H1 (cell line): ENCODE results near the gene CMTM2. TPM values are rescaled to one million over a fixed set of nuclear protein-coding genes. Genes with fewer than 3 reads are reported as not detected.

Experiments
- CEBPB ChIP-seq: IDR thresholded peaks from 2 replicates; pipeline ENCODE4 v1.6.1; 2012; ENCODE audit warnings: low read depth, low read length
- E2F6 ChIP-seq: IDR thresholded peaks from 2 replicates; pipeline ENCODE4 v1.6.1; 2012; ENCODE audit warnings: inconsistent platforms
- HDAC6 ChIP-seq: IDR thresholded peaks from one replicate; pipeline ENCODE4 v1.7.1; 2012; ENCODE audit warnings: low read depth, mild to moderate bottlenecking, inconsistent platforms, low read length, moderate library complexity
- TBP ChIP-seq: IDR thresholded peaks from 2 replicates; pipeline ENCODE4 v1.6.1; 2011; ENCODE audit warnings: low read depth, low read length, improper control_type of control experiment
- polyA plus RNA-seq, 7 experiments: library from polyadenylated mRNA; depleted of rRNA in 3 of 7; stranded (reverse) in 5 of 7; unstranded in 2 of 7; fragments of >200 nt in 5 of 7; fragments of 200-250 nt in 2 of 7; gene quantifications; 1 replicate in 5 of 7; 2 replicates in 1 of 7; 4 replicates in 1 of 7; pipeline versions ENCODE4 v1.2.1 to v1.2.3, GENCODE V29; 2011 to 2013; ENCODE audit warnings: missing spikeins in 2 of 7, mixed read lengths in 2 of 7
- total RNA-seq: library from RNA; stranded (reverse); fragmentation: NEBNext Ultra II Directional; extraction: Animal tissue kit (Norgen Biotek cat#: 25700); gene quantifications from 2 replicates; pipeline ENCODE4 v1.2.1, GENCODE V29; 2021

The CMTM2 gene
- total and polyA plus RNA-seq, 2 of the 8 experiments (the other 6 are each of a cell fraction or from before 2014, with no cell fraction given), result not detected

- no peak for TF ChIP-seq CEBPB
- no peak for TF ChIP-seq E2F6
- no peak for TF ChIP-seq TBP
- TF ChIP-seq HDAC6, result no peak
Measured at GRCh38 chr16:66581246-66581952, 2.1 kb downstream of the CMTM2 start (continued).
